G401.6 (cell line): ENCODE measurements around the gene PP2D1.
"Not testable (repeated sequence)": the region's sequence is repeated elsewhere in the genome, so short reads cannot be mapped to it uniquely, and the experiment has no call there.

Experiments
- FAIRE-seq: peaks from 2 replicates; lab custom pipeline; 2012; peaks lifted over from hg19 to GRCh38; lab: Jason Lieb, UNC

The PP2D1 gene

DNA sequence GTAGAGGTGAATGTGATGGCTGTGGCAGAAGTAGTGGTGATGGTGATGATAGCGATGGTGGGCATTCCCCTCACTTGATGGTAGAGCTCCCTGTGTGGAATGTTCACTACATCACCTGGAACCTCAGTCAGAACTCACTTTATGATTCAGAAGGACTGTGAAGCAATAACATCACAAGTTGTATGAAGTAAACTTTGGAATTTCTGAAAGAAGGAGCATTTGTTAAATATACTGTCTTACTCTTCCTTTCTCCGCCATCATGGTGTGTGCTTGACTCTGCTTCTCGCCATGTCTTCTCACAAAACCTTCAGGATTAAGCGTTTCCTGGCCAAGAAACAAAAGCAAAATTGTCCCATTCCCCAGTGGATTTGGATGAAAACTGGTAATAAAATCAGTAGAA, at the start of gene PP2D1:
TSS of gene PP2D1 (minus strand) at position 101 of the 400 bp plus-strand sequence. CDS start 192 bp downstream, outside the sequence.
- FAIRE-seq: no peak

DNA sequence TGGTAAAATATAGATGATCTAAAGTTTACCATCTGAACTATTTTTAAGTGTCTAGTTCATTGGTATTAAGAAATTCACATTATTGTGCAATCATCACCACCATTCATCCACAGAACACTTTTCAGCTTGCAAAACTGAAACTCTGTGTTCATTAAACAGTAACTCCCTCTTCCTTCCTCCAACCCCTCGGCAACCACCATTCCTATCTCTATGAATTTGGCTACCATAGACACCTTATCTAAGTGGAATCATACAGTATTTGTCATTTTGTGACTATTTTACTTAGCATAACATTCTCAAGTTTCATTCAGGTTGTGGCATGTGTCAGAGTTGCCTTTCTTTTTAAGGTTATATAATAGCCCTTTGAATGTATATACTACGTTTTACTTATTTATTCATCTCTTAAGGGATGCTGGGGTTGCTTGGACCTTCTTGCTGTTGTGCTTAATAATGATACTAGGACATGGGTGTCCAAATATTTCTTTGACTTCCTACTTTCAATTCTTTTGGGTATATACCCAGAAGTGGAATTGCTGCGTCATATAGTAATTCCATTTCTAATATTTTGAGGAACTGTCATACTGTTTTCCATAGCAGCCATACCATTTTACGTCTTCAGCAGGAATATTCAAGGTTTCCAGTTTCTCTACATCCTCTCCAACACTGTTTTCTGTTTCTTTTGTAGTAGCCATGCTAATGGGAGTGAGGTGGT, 49.1 kb upstream of the PP2D1 start:
- FAIRE-seq: no peak

GRCh38 chr3:20059929-20060328, 47.9 kb upstream of the PP2D1 start:
- no peak for FAIRE-seq

DNA sequence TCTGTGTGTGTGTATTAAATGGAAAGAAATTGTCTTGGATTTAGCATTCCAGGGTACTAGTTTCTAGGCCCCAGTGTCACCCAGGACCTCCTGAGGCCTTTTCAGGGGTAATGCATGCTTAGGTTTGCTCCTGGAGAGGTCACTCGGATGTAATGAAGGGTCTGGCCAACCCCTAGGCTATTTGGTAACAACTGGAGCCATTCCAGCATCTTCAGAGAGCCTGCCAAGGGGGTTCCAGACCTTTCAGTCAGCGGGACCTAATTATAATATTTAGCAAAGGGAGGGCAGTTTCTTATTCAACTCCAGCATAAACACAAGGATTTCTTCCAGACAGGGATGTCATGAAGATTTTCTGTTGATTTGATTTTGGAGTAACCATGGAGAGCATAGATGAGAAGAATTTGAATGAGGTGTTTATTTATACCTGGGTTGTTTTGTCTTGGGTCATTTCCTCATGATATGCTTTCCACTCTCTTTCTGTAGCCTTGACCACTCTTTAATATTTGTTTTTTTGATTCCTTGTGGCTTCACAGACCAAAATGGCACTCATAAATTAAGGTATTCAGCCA, 45.6 kb upstream of the PP2D1 start:
- FAIRE-seq: no peak

DNA sequence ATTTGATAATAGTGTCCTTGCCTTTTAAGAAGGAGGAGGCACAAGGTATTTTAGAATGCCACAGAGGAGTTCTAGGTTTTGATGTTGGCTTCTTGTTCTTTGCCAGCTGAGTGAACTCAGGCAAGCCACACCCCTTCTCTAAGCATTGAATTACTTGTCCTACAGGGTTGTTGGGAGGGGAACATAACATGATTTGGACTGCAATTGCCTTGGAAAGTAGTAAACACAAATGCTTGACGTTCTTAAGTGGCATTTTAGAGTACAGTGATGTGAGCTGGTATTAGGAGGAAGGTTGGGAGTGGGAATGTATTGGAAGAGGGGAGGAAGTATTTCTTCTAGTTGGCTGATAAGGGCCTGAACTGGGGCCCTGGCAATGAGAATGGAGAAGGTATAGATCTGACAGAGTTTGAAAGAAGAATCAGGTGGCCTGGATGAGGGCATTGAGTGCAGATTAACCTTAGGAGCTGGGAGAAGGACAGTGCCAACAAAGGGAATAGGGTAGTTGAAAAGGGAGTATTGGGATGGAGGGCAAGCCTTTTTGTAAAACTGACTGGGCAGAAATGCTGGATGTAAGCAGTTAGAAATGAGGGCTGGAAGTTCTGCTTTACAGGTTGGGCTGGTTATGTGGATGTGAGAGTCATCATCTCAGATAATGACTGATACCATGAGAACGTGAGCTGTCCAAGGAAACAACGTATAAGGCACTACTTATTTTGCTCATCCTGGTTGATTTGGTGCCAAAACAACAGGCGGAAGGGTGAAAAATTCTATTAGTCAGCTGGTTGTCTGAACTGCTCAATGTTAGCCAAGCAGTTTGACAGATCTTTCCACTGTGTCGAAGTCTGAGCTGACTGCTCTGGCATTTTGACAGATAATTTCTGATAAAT, 44.9 kb upstream of the PP2D1 start:
- FAIRE-seq: no peak

DNA sequence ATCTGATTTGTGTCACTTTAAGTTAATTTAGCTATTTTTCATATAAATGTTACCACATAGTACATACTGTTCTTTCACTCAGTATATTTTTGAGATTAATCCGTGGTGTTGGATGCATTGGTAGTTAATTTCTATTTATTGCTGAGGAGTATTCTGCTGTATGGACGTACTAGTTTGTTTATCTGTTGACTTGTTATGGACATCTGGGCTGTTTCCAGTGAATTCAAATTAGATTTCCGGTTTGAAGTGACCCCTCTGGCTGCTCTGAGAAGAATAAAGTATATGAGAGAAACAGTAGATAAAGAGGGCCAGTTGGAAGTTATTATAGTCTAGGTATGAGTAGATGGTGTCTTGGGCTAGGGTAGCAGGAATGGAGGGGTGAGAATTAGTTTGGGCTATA, 43.8 kb upstream of the PP2D1 start:
- no peak for FAIRE-seq

- FAIRE-seq: no peak
Measured at GRCh38 chr3:20055020-20055775, 43.1 kb upstream of the PP2D1 start.

DNA sequence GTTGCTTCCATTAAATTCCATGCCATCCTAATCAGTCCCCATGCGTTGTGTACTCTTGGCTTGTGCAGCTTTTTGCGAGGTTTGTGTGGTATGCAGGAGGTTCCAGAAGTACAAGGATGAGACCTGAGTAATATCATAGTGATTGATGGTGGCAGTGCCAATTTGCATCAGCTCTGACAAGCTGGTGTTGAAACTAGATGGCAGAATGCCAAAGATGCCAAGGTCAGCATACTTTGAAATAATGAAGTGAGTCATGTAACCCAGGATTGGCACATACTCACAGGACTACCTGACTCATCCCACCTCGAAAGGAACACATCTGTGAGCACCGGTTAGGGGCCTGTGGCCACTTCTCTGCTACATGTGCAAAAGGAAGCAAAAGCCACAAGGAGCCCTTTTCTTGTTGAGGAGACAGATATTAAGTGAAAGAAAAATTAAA, 42.5 kb upstream of the PP2D1 start:
- no peak for FAIRE-seq

GRCh38 chr3:20052851-20053250, 40.8 kb upstream of the PP2D1 start:
- no peak for FAIRE-seq

DNA sequence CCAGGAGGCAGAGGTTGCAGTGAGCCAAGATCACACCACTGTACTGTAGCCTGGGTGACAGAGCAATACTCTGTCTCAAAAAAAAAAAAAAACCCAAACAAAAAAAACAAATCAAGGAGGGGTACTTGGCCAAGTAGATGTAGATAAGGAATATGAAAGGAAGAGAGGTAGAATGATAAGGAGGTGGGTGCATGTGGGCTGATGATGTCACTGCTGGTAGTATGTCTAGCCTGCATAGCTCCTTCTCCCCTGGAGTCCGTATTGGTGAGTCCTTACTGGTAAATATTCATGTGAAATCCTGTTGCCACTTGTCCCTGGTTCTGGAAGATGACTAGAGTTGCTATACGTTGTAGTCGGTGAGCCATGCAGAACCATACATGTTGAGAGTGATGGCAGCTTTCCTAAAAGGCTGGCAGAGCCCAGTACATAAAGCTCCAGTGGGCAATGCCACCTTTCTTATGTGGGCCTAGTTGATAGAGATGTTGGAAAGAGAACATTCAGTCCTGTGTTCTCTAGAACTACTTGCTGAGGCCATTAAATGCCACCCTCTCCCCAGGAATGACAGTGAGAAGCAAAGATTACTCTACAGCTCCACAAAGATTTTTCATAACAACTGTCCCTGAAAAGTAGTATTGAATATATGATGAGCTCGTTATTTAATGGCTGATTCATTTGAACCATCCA, 39.2 kb upstream of the PP2D1 start:
- FAIRE-seq: no peak

- FAIRE-seq: no peak
Measured at GRCh38 chr3:20047976-20048883, 36.2 kb upstream of the PP2D1 start.

- no peak for FAIRE-seq
Measured at GRCh38 chr3:20047341-20047779, 35.3 kb upstream of the PP2D1 start.

GRCh38 chr3:20046556-20046955, 34.5 kb upstream of the PP2D1 start:
- FAIRE-seq: no peak

GRCh38 chr3:20045141-20045540, 33.1 kb upstream of the PP2D1 start:
- FAIRE-seq: not testable (repeated sequence)

DNA sequence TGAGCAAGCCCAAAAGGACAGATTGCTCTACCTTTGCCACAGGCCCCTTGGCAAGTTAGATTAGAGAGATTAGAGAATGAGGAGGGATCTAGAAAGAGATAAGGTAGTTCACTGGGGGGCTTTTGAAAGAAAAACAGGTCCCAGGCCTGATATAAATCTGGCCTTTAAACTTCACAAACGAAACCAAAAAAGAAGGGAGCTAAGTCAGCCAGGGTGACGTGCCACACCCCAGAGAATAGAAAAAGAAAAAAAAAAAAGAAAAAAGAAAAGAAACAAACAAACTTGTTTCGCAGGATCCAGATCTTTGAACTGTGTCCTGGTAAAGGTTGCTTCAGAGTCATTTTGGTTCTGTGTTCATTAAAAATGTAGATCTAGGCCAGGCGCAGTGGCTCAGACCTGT, 31.8 kb upstream of the PP2D1 start:
- FAIRE-seq: no peak

- no peak for FAIRE-seq
Measured at GRCh38 chr3:20043396-20043795, 31.3 kb upstream of the PP2D1 start.

- FAIRE-seq: no peak
Measured at GRCh38 chr3:20042331-20042730, 30.3 kb upstream of the PP2D1 start.

GRCh38 chr3:20041197-20041780, 29.2 kb upstream of the PP2D1 start:
- no peak for FAIRE-seq

DNA sequence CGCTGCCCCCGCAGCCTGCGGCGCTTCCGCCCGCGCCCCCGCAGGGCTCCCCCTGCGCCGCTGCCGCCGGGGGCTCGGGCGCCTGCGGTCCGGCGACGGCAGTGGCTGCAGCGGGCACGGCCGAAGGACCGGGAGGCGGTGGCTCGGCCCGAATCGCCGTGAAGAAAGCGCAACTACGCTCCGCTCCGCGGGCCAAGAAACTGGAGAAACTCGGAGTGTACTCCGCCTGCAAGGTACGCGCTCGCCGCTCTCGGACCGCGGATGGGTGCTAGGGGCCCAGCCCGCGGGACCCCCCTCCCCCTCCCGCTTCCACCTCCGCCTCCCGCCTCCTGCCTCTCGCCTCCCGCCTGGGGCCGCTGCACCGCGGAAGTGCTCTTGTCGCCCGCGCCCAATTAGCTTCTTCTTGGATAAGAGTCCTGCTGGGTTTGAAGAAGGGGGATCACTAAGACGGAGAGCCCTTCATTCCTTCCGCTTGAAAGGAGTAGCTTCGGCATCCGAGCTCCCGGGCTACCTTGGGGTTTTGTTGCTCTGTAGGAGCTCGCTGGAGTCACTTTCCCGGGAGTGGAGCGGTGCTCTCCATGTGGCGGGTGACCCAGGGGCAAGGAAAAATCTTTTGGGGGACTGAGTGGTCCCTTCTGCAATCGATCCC, 28.6 kb upstream of the PP2D1 start:
- FAIRE-seq: no peak
